DLD1 (cell line): Measurements from ENCODE around the gene USP15.

Experiments used
- in situ Hi-C: cut with HindIII; loops from 2 replicates; pipeline ENCODE4 v1.10.0; 2017; ENCODE audit warnings: low sequenced_read_pairs

USP15 gene

DNA sequence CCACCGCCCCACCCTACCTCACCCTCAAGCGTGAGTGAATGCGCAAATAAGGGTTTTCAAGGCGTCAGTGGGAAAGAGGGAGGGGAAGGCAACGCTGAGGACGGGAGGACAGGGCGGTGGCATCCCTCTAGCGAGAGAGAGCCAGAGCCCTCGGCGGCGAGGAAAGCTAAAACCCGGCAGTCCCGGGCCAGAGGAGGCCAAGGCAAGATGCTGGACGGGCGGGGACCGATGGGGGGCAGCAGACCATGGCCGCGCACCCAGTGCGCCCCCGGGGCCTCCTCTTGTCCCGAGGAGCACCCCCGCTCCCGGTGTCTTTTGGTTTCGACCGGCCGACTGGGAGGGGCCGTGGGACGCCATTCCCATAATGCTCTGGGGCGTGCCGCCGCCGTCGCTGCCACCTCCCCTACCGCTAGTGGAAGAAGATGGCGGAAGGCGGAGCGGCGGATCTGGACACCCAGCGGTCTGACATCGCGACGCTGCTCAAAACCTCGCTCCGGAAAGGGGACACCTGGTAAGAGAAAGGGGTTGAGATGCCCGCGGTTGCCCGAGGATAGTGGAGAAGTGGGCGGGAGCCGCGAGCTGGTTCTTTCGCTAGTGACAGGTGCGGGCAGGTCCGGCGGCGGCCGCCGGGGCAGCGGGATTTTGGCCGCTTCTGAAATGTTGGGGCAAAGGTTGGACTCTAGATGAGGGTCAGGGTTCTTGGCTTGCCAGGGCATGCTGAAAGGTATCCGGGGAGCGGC lies at the start of gene USP15:
TSS of gene USP15 (plus strand) at position 412 of the 740 bp plus-strand sequence. CDS start at position 423, 11 bp downstream.
- in situ Hi-C loops: no loop called here

DNA sequence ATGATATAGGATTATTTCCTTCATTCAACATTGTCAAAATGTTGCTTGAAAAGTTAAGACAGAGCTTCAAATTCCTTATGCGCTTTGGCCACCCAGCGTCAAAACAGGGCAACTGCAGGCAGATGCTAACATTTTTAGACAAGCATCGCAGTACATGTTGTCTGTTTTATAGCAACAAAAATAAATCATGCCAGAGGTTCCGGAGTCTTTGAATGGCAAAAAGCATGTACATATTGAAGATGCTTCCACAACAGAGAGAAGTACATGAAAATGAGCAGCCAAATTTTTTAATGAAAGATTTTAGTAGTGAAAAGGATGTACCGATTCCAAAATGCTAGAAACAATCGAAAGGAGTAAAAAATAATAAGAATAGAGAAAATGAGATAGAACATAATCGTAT lies 49.8 kb upstream of the USP15 start:
- in situ Hi-C loops: no loop called here

DNA sequence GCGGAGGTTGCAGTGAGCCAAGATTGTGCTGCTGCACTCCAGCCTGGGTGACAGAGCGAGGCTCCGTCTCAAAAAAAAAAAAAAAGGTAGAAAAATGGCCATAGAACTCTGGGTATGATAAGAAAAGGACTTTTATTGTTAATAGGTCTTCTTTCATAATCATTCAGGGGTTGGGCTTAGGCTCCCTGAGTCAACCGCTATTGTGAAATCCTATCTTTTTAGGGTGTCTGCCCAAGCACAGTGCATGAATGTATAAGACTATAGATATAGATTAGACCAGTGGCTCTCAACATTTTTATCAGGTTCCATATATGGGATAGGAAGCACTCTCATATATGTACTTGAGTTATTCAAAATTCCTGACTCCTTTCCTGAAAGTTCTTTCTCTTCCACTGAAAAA lies 48.7 kb upstream of the USP15 start:
- in situ Hi-C loops: no loop called here

DNA sequence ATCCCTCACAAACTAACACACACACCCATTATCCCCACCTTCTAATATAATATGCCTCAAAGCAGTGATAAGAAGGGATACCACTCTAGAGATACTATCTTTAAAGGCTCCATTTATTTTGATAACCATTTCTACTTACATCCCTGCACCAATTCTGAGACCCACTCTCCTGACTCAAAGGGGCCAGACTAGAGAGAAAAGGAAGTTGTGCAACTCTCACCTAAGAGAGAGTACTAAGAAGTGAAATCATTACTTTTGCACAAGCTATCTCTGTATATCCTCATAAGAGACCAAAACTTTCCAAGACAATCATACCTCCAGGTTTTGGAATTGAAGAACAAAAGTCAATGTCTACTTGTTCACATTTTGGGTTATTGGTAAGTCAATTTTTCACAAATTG lies 45.4 kb upstream of the USP15 start:
- in situ Hi-C loops: no loop called here

DNA sequence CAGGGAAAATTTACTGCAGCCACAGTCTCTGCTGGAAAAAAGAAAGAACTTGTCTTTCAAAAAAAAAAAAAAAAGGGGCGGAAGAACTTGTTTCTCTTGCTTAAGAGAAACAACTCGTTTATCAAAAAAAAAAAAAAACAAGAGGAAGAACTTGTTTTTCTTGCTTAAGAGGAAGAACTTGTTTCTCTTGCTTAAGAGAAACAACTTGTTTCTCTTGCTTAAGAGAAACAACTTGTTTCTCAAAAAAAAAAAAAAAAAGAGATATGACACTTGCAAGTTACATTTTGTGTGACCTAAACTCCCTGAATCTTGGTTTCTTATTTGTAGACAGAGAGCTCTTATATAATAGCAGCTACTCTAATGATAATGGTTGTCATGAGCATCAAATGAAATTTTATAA lies 44.7 kb upstream of the USP15 start:
- in situ Hi-C loops: no loop called here

DNA sequence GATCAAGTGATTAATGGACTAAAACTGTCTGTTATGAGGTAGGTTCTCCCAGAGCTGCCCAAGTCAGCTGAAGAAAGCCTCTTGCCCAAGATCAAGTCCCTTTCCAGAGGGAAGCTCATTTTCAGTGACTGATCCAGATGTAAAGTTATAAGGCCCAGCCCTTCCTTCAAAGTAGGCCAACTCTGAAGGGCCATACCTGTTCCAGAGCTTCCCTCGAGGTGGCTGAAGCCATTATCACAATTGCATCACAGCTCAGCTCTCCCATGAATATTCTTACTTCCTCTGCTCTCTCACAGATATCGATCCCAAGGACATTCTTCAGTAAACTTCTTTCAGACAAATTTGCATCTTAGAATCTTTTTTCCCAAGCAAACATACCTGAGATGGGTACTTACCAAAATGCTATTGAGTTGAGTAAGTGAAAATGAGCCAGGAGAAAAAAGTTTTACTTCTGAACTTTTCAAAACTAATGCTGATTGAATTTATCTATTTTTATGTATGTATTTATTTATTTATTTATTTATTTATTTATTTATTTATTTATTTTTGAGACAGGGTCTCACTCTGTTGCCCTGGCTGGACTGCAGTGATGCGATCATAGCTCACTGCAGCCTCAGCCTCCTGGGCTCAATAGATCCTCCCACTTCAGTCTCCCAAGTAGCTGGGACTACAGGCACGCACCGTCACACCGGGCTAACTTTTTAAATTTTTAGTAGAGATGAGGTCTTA lies 42.6 kb upstream of the USP15 start:
- in situ Hi-C loops: no loop called here

DNA sequence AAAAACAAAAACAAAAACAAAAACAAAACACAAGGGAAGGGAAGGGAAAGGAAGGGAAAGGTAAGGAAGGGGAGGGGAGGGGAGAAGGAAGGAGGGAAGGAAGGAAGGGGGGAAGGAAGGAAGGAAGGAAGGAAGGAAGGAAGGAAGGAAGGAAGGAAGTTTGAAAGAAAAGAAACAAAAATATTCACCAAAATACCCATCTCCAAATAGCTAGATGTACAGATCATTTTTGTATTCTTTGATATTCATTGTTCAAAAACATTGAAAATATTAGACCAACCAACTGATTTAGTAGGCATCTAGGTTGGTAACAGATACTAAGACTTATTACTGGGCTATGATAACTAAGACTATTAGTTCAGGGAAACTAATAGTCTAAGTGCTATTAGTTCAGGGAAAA lies 39.1 kb upstream of the USP15 start:
- in situ Hi-C loops: no loop called here

DNA sequence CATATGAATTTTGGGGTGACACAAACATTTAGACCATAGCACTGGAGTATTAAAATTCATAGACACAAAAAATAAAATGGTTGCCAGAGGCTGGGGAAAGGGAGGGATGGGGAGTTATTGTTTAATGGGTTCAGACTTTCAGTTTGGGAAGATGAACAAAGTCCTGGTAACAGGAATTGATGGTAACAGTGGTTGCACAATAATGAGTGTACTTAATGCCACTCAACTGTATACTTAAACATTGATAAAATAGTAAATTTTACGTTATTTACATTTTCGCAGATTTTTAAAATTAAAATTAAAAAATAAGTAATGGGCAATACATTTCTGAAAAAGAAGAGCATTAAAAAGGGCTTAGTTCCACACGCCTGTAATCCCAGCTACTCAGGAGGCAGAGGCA lies 35.6 kb upstream of the USP15 start:
- in situ Hi-C loops: no loop called here

DNA sequence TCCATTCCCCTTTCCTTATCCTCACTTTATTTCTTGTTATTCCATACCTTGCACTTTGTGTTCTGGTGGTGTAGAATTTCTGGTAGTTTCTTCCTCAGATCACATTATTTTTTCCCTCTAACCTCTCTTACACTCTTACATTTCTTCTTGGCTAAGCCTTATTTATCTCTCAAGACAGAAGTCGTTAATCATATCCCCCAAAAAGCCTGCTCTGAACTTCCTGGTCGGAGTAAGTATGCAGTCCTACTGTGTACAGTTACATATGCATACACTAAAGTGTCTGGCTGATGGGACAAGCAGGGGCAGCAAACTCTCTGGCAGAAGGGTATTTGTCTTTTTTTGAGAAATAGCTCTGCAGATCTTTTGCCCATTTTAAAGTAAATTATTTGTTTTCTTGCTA lies 33.1 kb upstream of the USP15 start:
- in situ Hi-C loops: no loop called here

DNA sequence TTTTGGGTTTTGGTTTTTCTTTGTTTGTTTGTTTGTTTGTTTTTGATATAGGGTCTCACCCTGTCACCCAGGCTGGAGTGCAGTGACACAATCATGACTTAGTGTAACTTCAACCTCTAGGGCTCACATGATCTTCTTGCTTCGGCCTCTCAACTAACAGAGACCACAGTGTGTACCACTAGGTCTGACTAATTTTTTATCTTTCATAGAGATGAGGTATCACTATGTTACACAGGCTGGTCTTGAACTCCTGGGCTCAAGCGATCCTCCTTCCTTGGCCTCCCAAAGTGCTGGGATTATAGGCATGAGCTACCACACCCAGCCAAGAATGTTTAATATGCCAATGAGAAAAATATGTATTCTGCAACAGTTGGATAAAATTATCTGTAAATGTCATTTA lies 29.6 kb upstream of the USP15 start:
- in situ Hi-C loops: no loop called here

DNA sequence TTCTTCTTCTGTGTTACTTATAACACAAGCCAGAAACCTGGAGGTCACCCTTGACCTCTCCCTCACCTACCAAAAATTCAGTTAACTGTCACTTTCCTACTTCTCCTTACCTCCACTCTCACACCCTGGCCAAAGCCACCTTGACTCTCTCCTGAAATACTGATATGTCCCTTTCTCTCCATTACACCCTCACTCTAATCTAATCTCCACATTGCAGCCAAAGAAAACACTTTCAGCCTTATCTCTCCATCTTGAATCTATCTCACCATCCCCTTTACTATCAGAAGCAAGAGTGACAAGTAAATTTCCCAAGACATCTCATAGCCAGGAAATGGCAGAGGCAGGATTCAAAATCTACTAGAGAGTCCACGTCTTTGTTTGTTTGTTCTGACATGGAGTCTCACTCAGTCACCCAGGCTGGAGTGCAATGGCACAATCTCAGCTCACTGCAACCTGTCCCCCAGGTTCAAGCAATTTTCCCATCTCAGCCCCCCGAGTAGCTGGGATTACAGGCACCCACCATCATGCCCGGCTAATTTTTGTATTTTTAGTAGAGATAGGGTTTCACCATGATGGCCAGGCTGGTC lies 28.0 kb upstream of the USP15 start:
- in situ Hi-C loops: no loop called here

DNA sequence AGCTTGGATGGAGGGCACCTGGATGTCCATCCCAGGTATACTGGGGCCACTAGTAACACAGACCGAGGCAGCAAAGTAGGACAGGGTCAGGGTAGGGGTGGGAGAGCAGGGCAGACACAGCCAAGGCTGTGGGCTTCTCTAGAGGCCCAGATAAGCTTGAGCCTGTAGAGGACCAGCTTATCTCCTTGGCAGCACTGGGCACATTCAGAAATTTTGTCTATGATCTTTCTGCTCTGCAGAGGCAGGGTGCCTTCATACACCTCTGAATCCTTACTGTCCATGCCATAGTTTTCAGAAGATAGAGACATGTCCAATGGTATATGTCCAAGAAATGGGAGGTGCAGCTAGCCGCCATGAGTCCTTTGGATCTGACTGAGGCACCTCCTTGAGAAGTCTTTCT lies 26.4 kb upstream of the USP15 start:
- in situ Hi-C loops: no loop called here

DNA sequence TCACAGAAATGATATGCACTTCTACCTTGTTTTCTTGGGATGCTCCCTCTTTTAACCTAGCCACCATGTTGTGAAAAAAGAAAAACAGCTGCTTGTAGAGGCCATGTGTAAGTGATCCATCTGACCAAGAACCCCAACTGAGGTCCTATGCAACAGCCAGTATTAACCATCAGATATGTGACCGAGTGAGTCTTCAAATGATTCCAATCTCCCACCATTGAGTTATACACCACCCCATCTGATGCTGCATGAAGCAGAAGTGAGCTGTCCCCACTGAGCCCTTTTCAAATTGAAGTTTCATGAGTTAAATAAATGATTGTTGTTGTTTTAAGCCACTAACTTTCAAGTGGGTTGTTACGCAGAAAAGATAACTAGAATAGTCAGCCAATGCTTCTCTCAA lies 20.6 kb upstream of the USP15 start:
- in situ Hi-C loops: no loop called here

DNA sequence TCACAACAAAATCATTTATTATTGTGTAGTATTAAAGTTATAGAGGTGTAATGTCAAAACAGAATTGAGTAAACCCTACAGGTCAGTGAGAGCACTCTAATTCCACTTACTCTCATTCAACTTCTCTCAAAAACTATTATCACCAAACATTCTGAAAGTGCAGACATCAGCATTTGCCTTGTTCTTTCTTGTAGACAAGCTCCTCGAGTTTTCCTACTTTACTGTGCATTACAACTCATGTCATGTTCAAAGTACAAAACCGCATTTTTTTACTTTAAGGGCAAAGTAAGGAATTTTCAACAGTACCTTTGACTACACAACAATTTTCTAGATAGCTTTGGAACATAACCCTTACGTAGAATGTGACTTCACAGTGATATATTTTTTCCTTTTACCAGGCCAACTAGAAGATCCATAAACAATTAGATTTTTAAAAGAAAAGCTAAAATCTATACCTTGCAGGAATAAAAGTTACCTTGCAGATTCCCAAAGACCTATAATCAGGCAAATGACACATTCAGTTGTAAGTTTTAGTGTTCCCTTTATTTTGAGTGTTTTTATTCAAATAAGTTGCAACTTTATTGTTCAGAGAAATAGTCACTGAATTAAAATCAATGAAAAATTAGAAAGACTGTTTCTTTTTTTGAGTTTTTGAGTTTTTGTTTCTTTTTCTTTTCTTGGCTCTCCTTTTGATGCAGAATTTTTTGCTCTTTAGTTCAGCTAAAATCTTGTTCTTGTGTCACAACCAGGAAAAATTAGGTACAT lies 12.7 kb upstream of the USP15 start:
- in situ Hi-C loops: no loop called here

DNA sequence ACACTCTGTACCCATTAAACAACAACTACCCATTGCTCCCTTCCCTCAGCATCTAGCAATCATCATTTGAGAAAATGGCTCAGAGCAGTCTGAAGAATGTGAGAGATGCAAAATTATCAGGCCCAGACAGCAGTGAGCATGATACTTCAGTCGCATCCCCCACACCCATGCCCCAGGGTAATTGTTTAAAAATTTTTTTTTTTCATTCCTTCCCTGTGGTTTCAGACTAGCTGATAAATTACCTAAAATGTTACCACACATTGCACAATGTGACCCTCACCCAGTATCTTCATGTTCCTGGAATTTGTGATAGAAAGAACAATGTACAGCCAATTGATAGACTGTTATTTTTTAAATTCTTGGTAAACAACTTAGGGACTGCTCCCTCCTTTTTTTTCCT lies 11.3 kb upstream of the USP15 start:
- in situ Hi-C loops: no loop called here

DNA sequence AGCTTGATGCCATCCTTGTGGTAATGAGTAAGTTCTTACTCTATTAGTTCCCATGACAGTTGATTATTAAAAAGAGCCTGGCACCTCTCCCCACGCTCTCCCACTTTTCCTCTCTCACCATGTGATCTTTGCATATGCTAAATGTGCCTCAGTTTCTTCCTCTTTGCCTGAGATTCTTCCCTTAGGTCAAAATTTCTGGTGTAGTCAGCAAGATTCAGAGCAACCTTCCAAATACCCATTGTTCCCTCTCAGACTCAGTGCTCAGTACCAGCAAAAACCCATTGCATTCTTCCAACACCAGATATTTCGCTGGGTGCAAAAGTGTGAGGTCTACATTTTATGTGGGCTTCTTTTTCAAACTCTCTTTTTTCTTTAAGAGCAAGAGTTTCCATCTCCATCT lies 10.8 kb upstream of the USP15 start:
- in situ Hi-C loops: no loop called here

DNA sequence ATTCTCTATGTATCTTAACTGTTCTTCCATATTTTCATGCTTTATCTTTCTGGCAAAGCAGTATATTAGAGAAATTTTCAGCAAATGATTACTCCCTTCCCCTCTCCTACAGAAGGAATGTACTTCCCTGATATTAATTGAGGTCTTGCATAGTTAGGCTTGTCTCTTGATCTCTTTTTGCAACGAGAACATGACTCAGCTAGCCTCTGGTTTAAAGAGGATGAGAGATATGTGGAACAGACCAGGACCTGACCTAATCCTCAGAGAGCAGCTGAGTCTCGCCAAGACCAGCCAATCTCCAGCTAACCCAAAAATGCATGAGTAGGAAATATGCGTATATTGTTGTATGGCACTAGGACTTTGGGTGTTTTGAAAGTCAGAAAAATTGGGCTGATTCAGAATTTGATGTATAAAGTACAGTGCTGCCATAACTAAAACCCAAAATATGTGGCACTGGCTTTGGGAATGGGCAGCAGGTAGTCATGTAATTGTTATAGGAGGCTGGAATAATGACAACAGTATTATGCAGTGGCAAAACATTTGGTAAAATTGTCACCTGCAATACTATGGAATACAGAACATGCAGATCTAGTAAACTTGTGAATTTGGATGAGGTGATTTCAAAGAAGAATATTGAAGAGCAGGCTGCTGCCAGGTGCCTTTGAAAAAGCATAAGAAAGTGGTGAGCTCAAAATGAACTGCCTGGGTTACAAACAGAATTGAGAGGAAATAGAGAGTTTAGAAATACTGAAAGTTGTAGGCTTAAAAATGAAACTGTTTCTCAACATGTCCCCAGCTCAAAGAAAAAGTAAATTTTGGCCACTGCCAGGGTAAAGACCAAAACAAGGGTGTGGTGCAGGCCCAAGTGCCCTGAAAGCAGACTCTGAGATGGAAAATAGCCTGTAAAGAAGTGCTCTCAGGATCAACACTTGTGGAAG lies 9.3 kb upstream of the USP15 start:
- in situ Hi-C loops: no loop called here

DNA sequence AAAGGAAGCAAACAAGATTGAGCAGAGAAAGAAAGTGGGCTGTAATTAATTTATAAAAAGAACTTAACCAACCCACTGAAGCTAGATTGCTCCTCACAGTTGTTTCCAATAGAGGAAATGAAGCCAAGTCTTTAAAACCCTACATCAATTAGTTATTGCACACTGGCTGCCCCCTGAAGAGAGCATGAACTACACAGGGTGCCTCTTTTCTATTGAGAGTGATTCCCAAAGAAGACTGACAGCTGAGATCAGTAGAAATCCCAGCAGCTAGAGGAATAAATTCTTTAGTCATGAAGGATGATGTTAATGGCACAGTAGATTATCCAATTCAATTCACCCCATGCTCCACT lies 8.6 kb upstream of the USP15 start:
- in situ Hi-C loops: no loop called here

DNA sequence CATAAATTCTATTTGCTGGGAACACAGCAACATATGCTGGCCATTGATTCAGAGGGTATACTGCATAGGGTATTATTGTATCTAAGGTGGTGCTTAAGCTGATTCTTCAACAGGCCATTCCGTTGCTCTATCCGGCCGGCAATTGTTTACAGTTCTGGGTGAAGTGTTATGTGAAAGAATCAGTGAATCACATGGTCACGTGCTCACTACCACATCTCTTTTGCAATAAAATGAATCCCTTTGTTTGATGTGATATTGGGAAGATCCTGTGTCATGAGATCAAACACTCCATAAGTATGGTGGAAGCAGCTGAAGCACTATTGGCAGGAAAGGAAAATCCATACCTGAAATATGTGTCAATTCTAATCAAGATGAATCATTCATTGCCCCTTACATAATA lies 7.6 kb upstream of the USP15 start:
- in situ Hi-C loops: no loop called here

DNA sequence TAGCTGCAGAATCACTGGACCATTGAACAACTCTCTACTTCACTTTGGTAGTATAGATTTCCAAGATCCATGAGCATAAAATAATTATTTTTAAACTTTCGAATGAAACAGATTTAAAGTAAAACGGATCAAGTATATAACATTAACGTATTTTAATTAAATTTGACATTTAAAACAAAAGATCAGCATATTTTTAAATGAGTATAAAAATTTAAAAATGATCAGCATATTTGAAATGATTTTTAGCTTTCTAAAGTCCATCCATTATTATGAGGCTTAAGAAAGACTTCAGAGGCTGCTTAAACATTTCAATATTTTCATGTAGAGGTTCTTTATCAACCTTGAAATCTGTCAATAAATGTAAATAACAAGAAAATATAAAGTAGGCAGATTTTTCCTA lies 5.2 kb upstream of the USP15 start:
- in situ Hi-C loops: no loop called here
